Skin of body (tissue), 2 donors: ENCODE results near the gene ZBTB2. TPM values are rescaled to one million over a fixed set of nuclear protein-coding genes. Genes with fewer than 3 reads are reported as not detected.
"Not testable (repeated sequence)": the region's sequence is repeated elsewhere in the genome, so short reads cannot be mapped to it uniquely, and the experiment has no call there.

ENCODE experiments used
- DNase-seq: peaks from one replicate; lab custom pipeline; 2025; lab: John Stamatoyannopoulos, UW
- total RNA-seq: library from RNA; depleted of rRNA; stranded (reverse); fragments of >200 nt; gene quantifications from one replicate; pipeline ENCODE4 v1.2.3, GENCODE V29; 2014

The ZBTB2 gene
- total RNA-seq, 1 donor from 2014 or later, result 9.3 TPM

GRCh38 chr6:151374036-151374683 lies 17.2 kb downstream of the ZBTB2 start:
- no peak for DNase-seq

DNA sequence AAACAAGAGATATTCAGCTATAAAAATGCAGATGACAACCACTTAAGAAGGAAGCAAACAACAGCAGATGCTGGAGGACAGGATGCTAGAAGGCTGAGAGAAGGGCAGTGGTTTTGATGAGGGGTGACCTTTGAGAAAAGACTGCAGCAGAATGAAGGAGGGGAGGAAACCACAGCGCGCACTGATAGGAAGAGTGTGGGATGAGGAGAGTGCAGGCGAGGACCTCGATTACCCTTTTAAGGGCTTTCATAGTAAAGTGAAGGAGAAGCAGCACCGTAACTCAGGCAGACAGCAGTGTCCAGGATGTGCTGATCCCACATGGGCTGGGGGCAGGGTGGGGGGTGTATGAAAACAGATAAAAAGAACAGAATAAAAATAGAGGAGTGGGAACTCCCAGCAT lies 19.2 kb downstream of the ZBTB2 start:
- DNase-seq, result no peak

GRCh38 chr6:151370509-151371078 lies 20.8 kb downstream of the ZBTB2 start:
- no peak for DNase-seq

GRCh38 chr6:151365233-151365632 lies 26.1 kb downstream of the ZBTB2 start:
- DNase-seq, result no peak

DNA sequence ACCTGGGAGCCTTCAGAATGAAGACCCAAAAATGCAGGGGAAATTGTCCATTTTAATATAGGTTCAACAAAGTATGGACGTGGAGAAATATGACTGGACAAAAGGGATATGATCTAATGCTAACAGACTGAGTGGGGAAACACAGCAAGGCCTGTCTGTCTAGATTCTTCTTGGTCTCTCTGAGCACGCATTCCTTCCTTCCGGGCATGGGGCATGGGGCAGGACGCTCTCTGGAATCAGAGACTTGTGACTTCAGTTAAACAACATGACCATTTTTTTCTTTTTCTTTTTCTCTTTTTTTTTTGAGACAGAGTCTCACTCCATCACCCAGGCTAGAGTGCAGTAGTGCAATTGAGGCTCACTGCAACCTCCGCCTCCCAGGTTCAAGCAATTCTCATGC lies 31.9 kb downstream of the ZBTB2 start:
- no peak for DNase-seq

DNA sequence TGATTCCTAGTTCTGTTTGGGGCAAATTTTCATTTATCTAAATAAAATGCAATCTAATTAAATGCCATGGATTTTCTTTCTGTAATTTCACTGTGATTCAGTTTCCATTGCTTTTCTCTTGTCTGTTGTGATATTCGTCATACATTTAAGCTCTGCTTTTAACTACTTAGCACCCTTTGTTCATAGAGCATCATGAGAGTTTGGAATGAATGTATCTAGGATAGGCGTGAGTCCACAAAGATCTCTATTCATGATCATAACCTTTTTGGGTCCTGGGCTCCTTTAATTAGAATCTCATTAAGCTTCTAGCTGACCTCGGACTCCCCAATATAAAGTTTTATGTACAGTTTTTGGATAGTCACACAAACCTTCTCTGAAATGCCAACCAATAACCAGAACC lies 32.9 kb downstream of the ZBTB2 start:
- no peak for DNase-seq

- no peak for DNase-seq
Measured at GRCh38 chr6:151357758-151358436, 33.5 kb downstream of the ZBTB2 start.

GRCh38 chr6:151356983-151357382 lies 34.4 kb downstream of the ZBTB2 start:
- DNase-seq, result not testable (repeated sequence)

DNA sequence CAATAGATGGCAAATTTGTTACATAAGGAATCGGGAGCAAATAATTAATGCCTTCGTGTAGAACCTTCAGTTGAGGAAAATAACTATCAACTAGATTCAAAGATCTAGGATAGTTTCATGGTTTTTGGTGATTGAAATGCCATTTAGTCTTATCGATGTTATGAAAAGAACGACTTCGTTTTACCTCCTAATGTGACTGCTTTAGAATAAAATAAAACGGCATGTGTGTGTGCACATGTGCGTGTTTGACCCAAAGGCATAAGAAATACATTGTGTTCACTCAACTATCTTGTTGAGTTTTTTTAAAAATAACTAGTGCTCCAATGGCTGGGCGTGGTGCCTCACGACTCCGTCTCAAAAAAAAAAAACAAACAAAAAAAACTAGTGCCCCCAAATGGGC lies 37.6 kb downstream of the ZBTB2 start:
- no peak for DNase-seq

- no peak for DNase-seq
Measured at GRCh38 chr6:151352410-151353396, 38.7 kb downstream of the ZBTB2 start.

DNA sequence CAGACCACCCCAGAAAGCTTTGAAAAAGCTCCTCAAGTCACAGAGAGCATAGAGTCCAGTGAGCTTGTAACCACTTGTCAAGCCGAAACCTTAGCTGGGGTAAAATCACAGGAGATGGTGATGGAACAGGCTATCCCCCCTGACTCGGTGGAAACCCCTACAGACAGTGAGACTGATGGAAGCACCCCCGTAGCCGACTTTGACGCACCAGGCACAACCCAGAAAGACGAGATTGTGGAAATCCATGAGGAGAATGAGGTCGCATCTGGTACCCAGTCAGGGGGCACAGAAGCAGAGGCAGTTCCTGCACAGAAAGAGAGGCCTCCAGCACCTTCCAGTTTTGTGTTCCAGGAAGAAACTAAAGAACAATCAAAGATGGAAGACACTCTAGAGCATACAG lies 39.6 kb downstream of the ZBTB2 start:
- DNase-seq, result no peak

DNA sequence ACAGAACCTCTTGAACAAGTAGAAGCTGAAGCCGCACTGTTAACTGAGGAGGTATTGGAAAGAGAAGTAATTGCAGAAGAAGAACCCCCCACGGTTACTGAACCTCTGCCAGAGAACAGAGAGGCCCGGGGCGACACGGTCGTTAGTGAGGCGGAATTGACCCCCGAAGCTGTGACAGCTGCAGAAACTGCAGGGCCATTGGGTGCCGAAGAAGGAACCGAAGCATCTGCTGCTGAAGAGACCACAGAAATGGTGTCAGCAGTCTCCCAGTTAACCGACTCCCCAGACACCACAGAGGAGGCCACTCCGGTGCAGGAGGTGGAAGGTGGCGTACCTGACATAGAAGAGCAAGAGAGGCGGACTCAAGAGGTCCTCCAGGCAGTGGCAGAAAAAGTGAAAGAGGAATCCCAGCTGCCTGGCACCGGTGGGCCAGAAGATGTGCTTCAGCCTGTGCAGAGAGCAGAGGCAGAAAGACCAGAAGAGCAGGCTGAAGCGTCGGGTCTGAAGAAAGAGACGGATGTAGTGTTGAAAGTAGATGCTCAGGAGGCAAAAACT lies 40.1 kb downstream of the ZBTB2 start:
- no peak for DNase-seq

GRCh38 chr6:151350442-151351145 lies 40.8 kb downstream of the ZBTB2 start:
- DNase-seq, result no peak

DNA sequence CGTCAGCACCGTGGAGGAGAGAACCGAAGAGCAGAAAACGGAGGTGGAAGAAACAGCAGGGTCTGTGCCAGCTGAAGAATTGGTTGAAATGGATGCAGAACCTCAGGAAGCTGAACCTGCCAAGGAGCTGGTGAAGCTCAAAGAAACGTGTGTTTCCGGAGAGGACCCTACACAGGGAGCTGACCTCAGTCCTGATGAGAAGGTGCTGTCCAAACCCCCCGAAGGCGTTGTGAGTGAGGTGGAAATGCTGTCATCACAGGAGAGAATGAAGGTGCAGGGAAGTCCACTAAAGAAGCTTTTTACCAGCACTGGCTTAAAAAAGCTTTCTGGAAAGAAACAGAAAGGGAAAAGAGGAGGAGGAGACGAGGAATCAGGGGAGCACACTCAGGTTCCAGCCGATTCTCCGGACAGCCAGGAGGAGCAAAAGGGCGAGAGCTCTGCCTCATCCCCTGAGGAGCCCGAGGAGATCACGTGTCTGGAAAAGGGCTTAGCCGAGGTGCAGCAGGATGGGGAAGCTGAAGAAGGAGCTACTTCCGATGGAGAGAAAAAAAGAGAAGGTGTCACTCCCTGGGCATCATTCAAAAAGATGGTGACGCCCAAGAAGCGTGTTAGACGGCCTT lies 41.6 kb downstream of the ZBTB2 start:
- DNase-seq, result no peak

GRCh38 chr6:151342750-151343149 lies 48.6 kb downstream of the ZBTB2 start:
- not testable (repeated sequence) for DNase-seq

- DNase-seq, result no peak
Measured at GRCh38 chr6:151341476-151342195, 49.7 kb downstream of the ZBTB2 start.

GRCh38 chr6:151340219-151340978 lies 51.0 kb downstream of the ZBTB2 start:
- DNase-seq, result peak; percentile 78

DNA sequence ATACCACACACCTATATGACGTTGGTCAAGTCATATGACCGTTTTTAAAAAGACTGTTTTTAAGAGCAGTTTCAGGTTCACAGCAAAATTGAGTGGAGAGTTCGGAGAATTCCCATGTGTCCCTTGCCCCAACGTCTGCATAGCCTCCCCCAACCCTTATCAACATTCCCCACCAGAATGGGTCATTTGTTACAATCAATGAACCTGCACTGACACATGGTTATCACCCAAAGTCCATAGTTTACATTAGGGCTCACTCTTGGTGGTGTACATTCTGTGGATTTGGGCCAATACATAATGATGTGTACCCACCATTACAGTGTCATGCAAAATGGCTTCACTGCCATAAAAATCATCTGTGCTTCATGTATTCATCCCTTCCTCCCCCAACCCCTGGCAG lies 52.0 kb downstream of the ZBTB2 start:
- peak; percentile 9 for DNase-seq

DNA sequence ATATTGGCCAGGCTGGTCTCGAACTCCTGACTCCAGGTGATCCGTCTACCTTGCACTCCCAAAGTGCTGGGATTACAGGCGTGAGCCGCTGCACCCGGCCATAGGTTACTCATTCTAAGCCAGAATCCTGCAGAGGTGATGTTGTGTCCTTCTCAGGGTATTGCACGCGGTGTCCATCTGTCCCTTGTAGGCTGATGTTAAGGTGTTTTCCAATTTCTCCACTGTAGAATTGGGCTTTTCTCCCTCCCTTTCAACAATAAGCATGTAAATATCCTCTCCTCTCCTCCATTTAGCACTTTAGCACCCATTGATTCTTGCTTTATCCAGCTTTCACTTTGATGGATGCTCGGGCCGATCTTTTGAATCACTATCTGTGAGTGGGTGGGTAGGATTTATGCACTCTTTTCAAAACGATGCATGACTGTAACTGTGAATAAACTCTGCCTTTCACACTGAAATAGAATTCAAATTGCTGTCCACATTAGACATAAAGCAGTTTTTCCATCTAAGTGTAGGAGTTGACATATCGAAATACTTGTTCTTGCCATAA lies 52.6 kb downstream of the ZBTB2 start:
- no peak for DNase-seq
